ENCODE measurements around the gene LCN1.

LCN1 gene

GRCh38 chr9:135489188-135489906, 31.9 kb upstream of the LCN1 start:
- DNase-seq, result no peak

- DNase-seq, result peak; percentile 32
These were observed 30.9 kb upstream of the LCN1 start for GRCh38 chr9:135490166-135490870.

GRCh38 chr9:135490980-135491464, 30.2 kb upstream of the LCN1 start:
- DNase-seq, result peak; percentile 89

DNA sequence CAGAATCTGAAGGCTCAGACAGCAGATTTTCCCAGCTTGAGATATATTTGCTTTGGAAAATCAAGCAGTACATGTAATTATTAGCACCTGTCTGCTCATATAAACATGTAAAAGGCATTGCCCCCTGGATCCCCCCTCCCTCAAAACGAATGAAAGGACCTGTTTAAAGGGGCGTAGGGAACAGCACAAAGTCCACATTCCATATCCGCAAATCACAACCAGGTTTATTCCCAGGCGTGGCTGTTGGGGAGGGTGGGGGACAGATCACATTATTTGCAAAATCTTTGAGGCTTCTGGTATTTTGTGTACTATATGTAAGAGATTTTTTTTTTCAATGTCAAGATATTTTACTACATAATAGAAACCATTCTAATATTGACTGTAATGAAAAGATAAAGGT, 29.5 kb upstream of the LCN1 start:
- DNase-seq, result peak; percentile 80

GRCh38 chr9:135492886-135493669, 28.2 kb upstream of the LCN1 start:
- no peak for DNase-seq

DNA sequence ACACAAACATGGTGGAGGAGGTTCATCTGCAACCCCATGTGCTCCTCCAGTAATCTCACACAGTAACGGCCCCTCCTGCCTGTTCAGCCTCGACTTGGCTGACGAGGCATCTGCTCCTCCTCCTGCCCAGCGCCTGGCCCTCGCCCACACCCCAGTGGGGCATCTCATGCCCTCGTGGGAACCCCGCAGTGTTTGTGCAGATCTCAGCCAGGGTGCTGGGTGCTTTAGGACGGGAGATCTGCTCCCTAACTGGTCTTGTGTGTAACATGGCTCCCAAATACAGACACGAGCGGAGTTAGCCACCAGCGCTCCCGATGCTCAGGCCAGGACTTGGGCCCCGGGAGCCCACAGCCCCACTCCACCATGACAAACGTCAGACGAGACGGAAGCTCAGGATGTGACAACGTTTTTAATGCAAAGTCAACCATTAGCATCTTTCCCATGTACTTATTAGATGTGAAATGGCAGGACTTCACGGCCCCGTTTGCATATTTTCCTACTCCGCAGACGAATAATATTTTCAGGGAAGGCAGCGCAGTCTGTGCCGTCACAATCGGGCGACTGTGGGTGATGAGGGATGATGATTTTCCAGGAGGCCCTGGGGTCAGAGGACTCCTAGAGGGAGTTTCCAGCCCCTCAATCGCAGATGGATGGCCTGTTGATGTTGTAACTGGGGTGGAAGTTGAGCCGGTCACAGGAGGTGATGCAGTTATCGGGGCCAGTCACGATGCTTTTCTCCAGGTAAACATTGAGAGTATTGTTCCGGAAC, 26.3 kb upstream of the LCN1 start:
- DNase-seq, result no peak

- no peak for DNase-seq
These were observed 22.7 kb upstream of the LCN1 start for GRCh38 chr9:135498381-135499126.

DNA sequence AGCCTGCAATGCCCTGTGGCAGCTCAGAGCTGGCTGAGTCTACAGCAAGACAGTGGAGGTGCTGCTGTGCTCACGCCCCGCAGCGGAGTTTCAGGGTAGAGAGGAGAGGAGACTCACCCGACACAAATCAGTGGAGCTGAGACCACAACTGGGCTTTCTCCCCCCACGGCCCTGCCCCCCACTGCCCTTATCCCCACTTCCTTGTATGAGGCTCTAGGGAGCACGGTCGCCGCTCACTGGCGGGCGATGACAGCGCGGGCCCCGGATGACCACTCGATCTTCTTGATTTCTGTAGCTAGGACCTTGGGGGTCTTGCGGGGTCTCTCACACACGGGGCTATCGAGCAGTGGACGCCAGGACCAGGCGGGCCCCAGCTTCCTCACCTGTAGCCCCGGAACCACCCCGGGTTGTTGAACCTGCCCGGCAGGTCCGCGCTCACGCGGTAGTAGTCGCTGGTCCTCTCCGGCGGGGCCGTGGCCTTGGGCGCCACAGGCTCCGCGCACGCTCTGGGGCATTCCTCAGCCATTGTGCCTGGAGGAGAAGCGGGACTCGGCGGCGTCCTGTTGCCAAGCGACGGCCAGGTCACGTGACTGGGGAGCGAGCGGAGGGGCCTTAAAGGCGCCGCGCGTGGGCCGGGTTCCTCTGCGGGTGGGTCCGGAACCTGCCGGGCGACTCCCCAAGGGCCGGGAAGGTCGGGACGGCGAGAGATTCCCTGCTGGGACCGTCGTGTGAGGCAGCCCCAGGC, 21.7 kb upstream of the LCN1 start:
- DNase-seq, result peak; percentile 97

GRCh38 chr9:135500071-135500524, 21.1 kb upstream of the LCN1 start:
- no peak for DNase-seq

GRCh38 chr9:135500525-135501260, 20.5 kb upstream of the LCN1 start, which contains the start of gene MRPS2:
Gene MRPS2 (plus strand): TSS chr9:135500682. CDS start chr9:135500711, 29 bp downstream.
- peak; percentile 94 for DNase-seq

DNA sequence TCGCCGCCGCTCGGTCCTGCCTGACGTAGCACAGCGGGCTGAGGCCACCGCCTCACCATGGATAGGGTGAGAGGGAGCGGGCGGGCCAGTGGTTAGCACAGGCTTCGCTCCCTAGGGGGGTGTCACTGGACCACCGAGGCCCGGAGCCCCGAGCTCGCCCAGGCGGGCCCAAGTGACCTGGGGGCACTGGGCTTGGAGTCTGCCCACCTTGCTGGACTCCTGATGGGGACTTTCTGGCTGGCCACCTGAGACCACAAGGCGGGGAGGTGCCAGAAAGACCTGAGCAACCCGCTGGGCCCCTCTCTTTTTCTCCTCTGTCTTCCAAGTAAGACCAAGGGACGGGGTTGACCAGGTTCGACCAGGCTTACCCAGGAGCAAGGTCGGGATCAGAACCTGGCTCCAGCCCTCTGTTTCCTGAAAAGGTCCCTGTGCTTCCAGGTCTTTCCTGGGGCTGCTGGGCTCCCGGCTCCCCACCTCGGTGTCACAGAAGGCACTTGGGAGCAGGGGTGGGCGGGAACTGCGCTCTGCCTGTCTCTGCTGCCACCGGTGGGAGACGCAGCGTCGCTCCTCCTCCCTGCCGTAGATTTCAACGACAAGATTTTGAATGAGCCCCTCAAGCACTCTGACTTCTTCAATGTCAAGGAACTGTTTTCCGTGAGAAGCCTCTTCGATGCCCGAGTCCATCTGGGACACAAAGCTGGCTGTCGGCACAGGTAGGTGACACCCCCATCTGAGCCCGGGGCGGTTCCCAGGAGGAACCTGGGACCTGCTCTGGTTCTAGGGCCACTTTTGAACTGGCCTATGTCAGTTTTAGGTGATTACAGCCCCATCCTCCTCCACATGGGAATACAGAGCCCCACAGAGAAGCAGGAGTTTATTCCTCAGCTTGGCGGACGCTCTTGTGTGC, 19.7 kb upstream of the LCN1 start:
- DNase-seq, result no peak

GRCh38 chr9:135502168-135502872, 18.9 kb upstream of the LCN1 start:
- no peak for DNase-seq

GRCh38 chr9:135502873-135503321, 18.3 kb upstream of the LCN1 start:
- DNase-seq, result no peak

- no peak for DNase-seq
These were observed 17.6 kb upstream of the LCN1 start for GRCh38 chr9:135503371-135504261.

- peak; percentile 66 for DNase-seq
These were observed 16.7 kb upstream of the LCN1 start for GRCh38 chr9:135504262-135505243.

Measured in NCI-H69 (cell line).